KOPT-K1 (cell line): ENCODE results near the gene CNNM2.
"Not testable (repeated sequence)": the region's sequence is repeated elsewhere in the genome, so short reads cannot be mapped to it uniquely, and the experiment has no call there.

ENCODE experiments used
- H3K27ac ChIP-seq: fragments of 200-600 bp; sonication (generic); 2 replicates; pipeline ENCODE4 v1.5.1; 2016; ENCODE audit warnings: antibody characterized with exemption, mild to moderate bottlenecking, low read depth, low read length; ENCODE audit not compliant: poor library complexity, severe bottlenecking
- H3K36me3 ChIP-seq: fragments of 200-600 bp; sonication (generic); 2 replicates; pipeline ENCODE4 v1.5.1; 2017; ENCODE audit warnings: antibody characterized with exemption, mild to moderate bottlenecking, low read length, moderate library complexity; ENCODE audit not compliant: insufficient read depth
- H3K9me3 ChIP-seq: fragments of 200-600 bp; sonication (generic); 2 replicates; pipeline ENCODE4 v1.5.1; 2017; ENCODE audit warnings: antibody characterized with exemption, low read length, mild to moderate bottlenecking; ENCODE audit not compliant: insufficient read depth, poor library complexity, severe bottlenecking

Gene CNNM2

GRCh38 chr10:102970562-102971340 is 52.7 kb downstream of the CNNM2 start:
- Histone ChIP-seq H3K9me3 (no peaks in the 10 kb centered on the region), H3K27ac (no peak overlapping the region)

GRCh38 chr10:102975483-102976379 is 57.6 kb downstream of the CNNM2 start:
- Histone ChIP-seq H3K36me3 (no peaks in the 10 kb centered on the region), H3K27ac (no peak overlapping the region), H3K9me3 (no peaks in the 10 kb centered on the region)

More at GRCh38 chr10:102970562-102971340, 52.7 kb downstream of the CNNM2 start:
- H3K36me3 ChIP-seq, result no peaks in the 10 kb centered on the region

DNA sequence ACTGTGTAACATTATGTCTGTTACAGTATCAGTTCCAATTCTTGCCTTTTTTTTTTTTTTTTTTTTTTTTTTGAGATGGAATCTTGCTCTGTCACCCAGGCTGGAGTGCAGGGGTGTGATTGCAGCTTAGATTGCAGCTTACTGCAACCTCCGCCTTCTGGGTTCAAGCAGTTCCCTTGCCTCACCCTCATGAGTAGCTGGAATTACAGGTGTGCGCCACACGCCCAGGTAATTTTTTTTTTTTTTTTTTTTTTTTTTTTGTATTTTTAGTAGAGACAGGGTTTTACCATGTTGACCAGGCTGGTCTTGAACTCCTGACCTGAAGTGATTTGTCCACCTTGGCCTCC is 58.3 kb downstream of the CNNM2 start:
- H3K36me3 ChIP-seq, H3K27ac ChIP-seq, H3K9me3 ChIP-seq: not testable (repeated sequence)

DNA sequence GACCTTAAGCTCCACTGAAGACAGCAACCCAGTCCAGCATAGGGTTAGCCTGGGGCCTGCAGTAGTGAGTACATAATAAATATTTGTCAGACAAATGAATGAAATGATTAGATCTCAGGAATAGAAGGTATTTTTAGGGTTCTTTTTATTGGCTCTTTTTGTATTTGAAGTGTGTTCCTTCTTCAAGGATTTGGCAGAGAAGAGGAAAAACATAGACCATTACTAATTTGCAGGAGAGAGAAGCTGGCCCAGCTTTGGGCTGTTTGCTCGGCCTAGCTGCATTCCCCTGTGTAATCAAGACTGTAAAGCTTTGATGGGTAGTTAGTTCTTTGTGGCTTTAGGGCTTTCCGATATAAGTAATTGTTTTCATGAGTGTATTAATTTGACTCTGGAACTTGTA is 64.2 kb downstream of the CNNM2 start:
- no peaks in the 10 kb centered on the region for H3K36me3 ChIP-seq
- no peaks in the 10 kb centered on the region for H3K9me3 ChIP-seq
- H3K27ac ChIP-seq, result no peak overlapping the region

GRCh38 chr10:102984086-102984485 is 66.0 kb downstream of the CNNM2 start:
- no peak overlapping the region for H3K27ac ChIP-seq
- no peaks in the 10 kb centered on the region for H3K9me3 ChIP-seq
- H3K36me3 ChIP-seq, result no peaks in the 10 kb centered on the region

GRCh38 chr10:102985811-102986210 is 67.7 kb downstream of the CNNM2 start:
- Histone ChIP-seq H3K36me3 (no peaks in the 10 kb centered on the region), H3K9me3 (no peaks in the 10 kb centered on the region), H3K27ac (no peak overlapping the region)

DNA sequence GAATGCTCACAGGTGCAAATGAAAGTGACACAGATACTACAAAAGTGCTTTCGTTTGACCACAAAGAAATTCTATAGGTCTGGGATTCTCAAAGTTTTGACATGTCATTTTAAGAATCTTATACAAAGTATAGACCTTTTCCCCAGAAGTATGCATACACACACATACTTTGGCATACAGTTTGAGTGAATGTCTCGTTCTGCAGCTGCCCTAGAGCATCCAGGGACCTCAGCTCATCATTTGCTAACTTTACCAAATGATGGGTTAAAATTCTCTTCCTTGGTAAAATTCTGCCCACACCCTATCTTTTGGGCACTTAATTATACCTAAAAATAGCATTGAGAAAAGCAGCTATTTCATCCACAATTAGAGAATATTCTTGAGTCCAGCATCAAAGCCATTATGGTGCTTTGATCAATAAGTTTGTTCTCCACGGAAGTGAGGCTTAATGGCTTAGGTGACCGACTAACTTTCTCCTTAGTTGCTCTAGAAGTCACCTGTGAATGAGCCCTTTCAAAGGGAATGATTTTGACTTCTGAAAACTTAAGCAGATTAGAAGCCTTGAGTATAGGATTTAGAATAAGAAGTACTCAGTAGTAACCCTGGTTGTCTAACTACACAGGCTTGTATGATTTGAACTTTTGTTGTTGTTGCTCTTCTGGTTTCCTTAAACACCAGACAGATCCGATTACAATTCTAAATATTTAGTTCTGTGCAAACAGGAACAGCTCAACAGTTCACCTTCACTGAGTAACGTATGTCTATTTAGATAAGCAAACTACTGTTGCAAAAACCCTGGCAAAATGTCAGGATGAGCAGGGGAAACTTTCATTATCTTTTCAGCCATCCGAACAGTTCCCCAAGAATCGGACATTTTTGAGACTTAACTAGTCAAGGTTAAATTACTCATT is 70.6 kb downstream of the CNNM2 start:
- Histone ChIP-seq H3K9me3 (no peaks in the 10 kb centered on the region), H3K36me3 (no peaks in the 10 kb centered on the region), H3K27ac (no peak overlapping the region)

GRCh38 chr10:102994531-102995295 is 76.6 kb downstream of the CNNM2 start:
- no peak overlapping the region for H3K27ac ChIP-seq
- H3K9me3 ChIP-seq, result no peaks in the 10 kb centered on the region
- no peaks in the 10 kb centered on the region for H3K36me3 ChIP-seq

DNA sequence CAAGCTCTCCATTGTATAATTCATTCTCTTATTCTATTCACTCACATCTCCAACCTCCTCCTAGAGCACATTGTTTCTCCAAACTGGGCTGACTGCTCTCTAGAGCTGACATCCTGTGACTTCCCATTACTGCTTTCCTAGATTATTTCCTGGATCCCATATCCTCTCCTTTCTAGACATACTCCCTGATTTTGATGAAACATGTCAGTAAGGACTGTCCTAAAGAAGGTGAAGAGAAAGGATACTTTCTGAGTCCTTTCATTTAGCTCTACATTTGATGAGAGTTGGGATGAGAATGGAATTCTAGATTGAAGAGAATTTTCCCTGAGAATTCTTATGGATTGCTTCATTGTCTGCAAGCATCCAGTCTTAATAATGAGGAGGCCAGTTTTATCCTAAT is 78.8 kb downstream of the CNNM2 start:
- Histone ChIP-seq H3K36me3 (no peaks in the 10 kb centered on the region), H3K9me3 (no peaks in the 10 kb centered on the region), H3K27ac (no peak overlapping the region)

GRCh38 chr10:102997998-102998397 is 79.9 kb downstream of the CNNM2 start:
- Histone ChIP-seq H3K9me3 (no peaks in the 10 kb centered on the region), H3K27ac (no peak overlapping the region), H3K36me3 (no peaks in the 10 kb centered on the region)

DNA sequence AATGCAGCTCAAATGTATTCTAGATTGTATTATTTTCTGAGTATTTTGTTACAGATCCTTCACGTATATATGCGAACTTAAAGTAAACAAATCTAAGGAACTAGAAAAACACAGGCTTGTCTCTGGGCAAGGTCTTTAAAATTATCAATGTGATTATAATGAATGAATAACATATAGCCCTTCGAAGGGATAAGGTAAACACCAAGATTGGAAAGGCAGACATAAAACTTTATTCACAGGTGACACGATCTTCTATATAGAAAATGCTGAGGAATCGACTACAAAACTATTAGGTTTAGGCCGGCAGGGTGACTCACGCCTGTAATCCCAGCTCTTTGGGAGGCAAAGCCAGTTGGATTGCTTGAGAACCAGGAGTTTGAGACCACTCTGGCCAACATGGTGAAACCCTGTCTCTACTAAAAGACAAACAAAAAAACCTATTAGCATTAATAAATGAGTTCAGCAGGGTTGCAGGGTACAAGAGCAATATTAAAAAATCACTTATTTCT is 80.4 kb downstream of the CNNM2 start:
- H3K27ac ChIP-seq, result no peak overlapping the region
- H3K9me3 ChIP-seq, result no peaks in the 10 kb centered on the region
- H3K36me3 ChIP-seq, result no peaks in the 10 kb centered on the region

- not testable (repeated sequence) for H3K36me3 ChIP-seq
These were observed 82.0 kb downstream of the CNNM2 start for GRCh38 chr10:103000050-103000449.

GRCh38 chr10:103007017-103007416 is 88.9 kb downstream of the CNNM2 start:
- no peak overlapping the region for H3K27ac ChIP-seq
- H3K9me3 ChIP-seq, result peaks cover 19% of the 10 kb centered on the region
- no peaks in the 10 kb centered on the region for H3K36me3 ChIP-seq

More at GRCh38 chr10:103000050-103000449, 82.0 kb downstream of the CNNM2 start:
- not testable (repeated sequence) for H3K27ac ChIP-seq, H3K9me3 ChIP-seq

DNA sequence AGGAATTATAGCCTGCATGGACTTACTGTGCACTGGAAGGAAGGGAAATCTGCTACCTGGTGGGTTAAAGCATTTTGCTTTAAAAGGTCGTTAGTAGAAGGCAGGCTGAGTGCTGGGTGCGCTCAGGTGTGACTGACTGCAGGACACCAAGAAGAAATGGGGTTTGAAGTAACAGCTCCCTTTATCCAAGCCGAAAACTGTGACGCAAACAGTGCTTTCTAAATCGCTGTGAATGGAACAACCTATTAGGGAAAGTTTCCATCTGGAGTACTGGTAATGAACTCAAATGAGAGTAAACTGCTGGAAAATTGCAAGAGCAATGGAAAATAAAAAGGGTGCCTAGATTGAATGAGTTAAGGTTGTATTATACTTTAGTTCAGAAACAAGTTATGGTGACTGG is 95.3 kb downstream of the CNNM2 start:
- Histone ChIP-seq H3K36me3 (no peaks in the 10 kb centered on the region), H3K9me3 (no peaks in the 10 kb centered on the region), H3K27ac (no peak overlapping the region)
